Glomerular endothelial cell (primary cell): ENCODE data around the gene SCUBE1. TPM values are rescaled to one million over a fixed set of nuclear protein-coding genes. Genes with fewer than 3 reads are reported as not detected.

ENCODE experiments used
- DNase-seq: peaks from one replicate; pipeline ENCODE4 v3.0.0-alpha.2; 2011; ENCODE audit warnings: low read depth, low spot score; ENCODE audit errors: extremely low read depth
- total RNA-seq: library from RNA; depleted of rRNA; stranded (reverse); fragments of >200 nt; gene quantifications from 2 replicates; pipeline ENCODE4 v1.2.3, GENCODE V29; 2015

SCUBE1 gene
- total RNA-seq, 1 donor from 2014 or later, result 69.1 TPM

- DNase-seq, result no peak
Measured at GRCh38 chr22:43304831-43305590, 38.2 kb downstream of the SCUBE1 start.

GRCh38 chr22:43303751-43304150 is 39.4 kb downstream of the SCUBE1 start:
- DNase-seq, result no peak

- no peak for DNase-seq
Measured at GRCh38 chr22:43303166-43303565, 40.0 kb downstream of the SCUBE1 start.

GRCh38 chr22:43302531-43303041 is 40.6 kb downstream of the SCUBE1 start:
- no peak for DNase-seq

GRCh38 chr22:43301866-43302265 is 41.3 kb downstream of the SCUBE1 start:
- no peak for DNase-seq

GRCh38 chr22:43300891-43301676 is 42.1 kb downstream of the SCUBE1 start:
- no peak for DNase-seq

GRCh38 chr22:43299736-43300135 is 43.4 kb downstream of the SCUBE1 start:
- no peak for DNase-seq

GRCh38 chr22:43298062-43298801 is 44.9 kb downstream of the SCUBE1 start:
- no peak for DNase-seq

- no peak for DNase-seq
Measured at GRCh38 chr22:43297270-43298061, 45.7 kb downstream of the SCUBE1 start.

GRCh38 chr22:43296276-43296902 is 46.8 kb downstream of the SCUBE1 start:
- no peak for DNase-seq

- no peak for DNase-seq
Measured at GRCh38 chr22:43295660-43296059, 47.5 kb downstream of the SCUBE1 start.

- no peak for DNase-seq
Measured at GRCh38 chr22:43295173-43295572, 48.0 kb downstream of the SCUBE1 start.

GRCh38 chr22:43293655-43294392 is 49.3 kb downstream of the SCUBE1 start:
- DNase-seq, result no peak

- DNase-seq, result no peak
Measured at GRCh38 chr22:43293259-43293654, 49.9 kb downstream of the SCUBE1 start.

GRCh38 chr22:43292630-43293018 is 50.5 kb downstream of the SCUBE1 start:
- DNase-seq, result no peak

- DNase-seq, result no peak
Measured at GRCh38 chr22:43291381-43291780, 51.8 kb downstream of the SCUBE1 start.

GRCh38 chr22:43289976-43290721 is 53.0 kb downstream of the SCUBE1 start:
- DNase-seq, result no peak

GRCh38 chr22:43289531-43289963 is 53.6 kb downstream of the SCUBE1 start:
- DNase-seq, result no peak
